GM19395 (cell line): ENCODE data around the gene USP4.
"Not testable (repeated sequence)": the region's sequence is repeated elsewhere in the genome, so short reads cannot be mapped to it uniquely, and the experiment has no call there.

ENCODE experiments used
- ATAC-seq: cut with Tn5 transposase; IDR thresholded peaks from one replicate; pipeline ENCODE4 v1.9.1; 2021; ENCODE audit warnings: mild to moderate bottlenecking, moderate library complexity; ENCODE audit not compliant: unreplicated experiment

USP4 gene

DNA sequence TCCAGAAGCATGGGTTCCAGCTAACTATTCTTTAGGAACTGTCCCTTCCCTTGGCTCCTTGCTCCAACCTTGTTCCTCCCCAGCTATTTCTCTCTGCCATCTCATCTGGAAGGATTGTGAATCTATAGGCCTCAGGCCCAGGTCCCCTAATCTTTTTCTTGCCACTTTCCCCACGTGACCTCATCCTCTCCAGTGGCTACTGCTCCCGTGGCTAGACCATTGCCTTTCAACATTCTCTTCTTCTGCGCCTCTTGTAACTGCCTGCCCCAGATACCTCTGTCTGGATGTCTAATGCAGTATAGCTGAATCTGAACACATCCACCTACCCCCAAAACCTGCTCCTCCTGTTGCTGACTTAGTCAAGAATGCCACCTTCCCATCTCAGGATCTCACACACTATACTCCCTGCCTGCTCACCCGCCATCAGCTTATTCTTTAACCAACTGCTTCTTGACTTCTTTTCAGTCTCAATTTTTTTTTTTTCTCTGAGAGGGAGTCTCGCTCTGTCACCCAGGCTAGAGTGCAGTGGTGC, 13.1 kb upstream of the USP4 start:
- ATAC-seq: no peak

- ATAC-seq: no peak
Observed at GRCh38 chr3:49352281-49352680, 12.4 kb upstream of the USP4 start.

DNA sequence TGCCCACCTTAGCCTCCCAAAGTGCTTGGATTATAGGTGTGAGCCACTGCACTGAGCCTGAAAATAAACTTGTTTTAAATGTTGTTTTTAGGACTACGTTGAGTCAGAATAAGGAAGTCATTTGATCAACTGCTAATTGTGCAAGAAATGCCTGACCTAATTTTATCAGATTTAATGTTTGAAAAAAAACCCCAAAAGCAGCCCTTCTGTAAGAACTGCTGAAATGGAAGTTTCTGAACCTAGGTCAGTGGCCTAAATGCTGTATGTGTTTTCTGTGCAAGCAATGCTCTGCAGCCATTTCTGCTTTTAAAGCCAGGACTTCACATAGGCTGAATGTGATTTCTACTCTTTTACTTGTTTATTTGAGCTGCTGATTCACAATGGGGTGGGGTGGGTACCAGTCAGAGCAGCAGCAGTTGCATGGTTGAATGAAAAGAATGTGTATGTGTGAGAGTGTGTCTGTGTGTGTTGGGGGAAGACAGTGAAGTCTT, 11.7 kb upstream of the USP4 start:
- ATAC-seq: no peak

- no peak for ATAC-seq
Observed at GRCh38 chr3:49349348-49350114, 9.7 kb upstream of the USP4 start.

GRCh38 chr3:49348361-49348760, 8.5 kb upstream of the USP4 start:
- ATAC-seq: not testable (repeated sequence)

DNA sequence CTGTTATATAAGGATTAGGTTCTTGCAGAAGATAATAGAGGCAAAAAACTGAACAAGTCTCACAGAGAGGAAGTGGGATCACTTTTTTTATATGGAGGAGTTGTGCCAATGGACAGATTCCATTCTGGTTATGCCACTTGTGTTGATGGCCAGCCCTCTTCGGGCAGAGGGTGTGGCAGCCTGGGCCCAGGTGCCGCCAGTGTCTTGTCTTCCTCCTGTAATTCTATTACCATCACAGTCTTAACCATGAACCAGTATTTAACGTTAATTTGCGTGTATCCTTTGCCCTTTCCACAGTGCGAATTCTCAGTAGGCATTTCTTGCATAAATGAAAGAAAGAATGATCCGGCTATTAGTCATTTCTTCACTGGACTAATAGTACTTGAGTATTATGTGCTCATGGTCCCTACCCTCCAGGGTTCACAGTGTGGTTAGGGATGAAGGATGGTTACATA, 7.0 kb upstream of the USP4 start:
- ATAC-seq: no peak

DNA sequence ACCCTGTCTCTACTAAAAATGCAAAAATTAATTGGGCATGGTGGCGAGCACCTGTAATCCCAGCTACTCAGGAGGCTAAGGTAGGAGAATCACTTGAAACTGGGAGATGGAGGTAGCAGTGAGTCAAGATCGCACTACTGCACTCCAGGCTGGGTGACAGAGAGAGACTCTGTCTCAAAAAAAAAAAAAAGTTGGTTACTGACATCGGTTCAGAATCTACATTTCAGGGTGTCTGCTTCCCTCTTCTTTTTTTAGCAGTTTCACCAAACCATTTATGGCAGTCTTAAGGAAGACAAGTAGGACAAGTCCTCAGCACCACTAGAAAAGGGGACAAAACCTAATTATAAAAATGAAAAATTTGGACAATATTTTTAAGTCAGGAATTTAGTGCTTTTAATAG, 3.3 kb upstream of the USP4 start:
- ATAC-seq: no peak

GRCh38 chr3:49341996-49342395, 2.1 kb upstream of the USP4 start:
- ATAC-seq: no peak

DNA sequence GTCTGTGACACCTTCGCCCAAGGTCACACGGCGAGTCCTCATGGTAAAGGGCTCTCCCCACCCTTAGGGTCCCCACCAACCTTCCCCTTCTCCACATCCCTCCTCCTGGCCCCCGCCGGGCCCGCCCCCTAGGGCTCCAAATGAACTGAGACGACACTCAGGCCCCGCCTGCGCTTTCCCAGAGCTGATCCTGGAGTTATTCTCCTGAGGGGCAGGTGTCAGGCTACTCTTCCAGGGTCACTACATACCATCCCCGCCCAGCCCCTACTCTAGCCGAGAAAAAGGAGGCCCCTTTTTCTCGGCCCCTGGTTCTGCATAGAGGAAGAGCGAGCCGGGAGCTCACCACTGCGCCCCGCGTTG, 292 bp downstream of the USP4 start:
- peak; percentile 26 for ATAC-seq

DNA sequence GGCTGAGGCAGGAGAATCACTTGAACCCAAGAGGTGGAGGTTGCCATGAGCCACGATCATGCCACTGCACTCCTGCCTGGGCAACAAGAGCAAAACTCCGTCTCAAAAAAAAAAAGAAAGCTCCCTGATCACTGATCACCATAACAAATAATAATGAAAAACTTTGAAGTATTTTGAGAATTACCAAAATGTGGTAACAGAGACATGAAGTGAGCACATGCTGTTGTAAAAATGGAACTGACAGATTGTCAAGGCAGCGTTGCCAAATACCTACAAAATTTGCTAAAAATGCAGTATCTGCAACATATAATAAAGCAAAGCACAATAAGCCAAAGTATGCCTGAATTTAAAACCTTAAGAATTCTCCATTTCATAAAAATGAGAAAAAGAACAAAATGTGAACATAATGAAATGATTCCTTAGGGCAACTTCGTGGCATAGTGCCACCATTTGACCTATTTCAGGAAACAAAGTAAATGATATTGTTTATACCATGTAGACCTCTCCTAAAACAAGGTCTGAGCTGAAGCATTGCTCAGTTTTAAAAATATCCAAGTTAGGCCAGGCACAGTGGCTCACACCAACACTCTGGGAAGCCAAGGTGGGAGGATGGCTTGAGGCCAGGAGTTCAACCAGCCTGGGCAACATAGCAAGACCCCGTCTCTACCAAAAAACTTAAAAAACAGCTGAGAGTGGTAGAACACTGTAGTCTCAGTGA, 5.8 kb downstream of the USP4 start:
- ATAC-seq: no peak

DNA sequence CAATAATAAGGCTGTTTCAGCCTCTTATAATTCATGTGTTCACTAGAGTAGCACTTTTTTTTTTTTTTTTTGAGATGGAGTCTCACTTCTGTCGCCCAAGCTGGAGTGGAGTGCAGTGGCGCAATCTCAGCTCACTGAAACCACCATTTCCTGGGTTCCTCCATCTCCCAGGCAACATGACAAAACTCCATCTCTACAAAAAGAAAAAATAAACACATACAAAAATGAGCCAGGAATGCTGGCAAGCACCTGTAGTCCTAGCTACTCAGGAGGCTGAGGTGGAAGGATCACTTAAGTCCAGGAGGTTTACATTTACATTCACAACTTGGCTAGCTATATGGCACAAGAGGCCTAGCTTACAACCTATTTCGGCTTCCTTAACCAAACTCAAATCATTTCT, 6.8 kb downstream of the USP4 start:
- no peak for ATAC-seq

GRCh38 chr3:49329186-49329585, 10.7 kb downstream of the USP4 start:
- ATAC-seq: no peak

- ATAC-seq: not testable (repeated sequence)
Observed at GRCh38 chr3:49328350-49328749, 11.5 kb downstream of the USP4 start.

DNA sequence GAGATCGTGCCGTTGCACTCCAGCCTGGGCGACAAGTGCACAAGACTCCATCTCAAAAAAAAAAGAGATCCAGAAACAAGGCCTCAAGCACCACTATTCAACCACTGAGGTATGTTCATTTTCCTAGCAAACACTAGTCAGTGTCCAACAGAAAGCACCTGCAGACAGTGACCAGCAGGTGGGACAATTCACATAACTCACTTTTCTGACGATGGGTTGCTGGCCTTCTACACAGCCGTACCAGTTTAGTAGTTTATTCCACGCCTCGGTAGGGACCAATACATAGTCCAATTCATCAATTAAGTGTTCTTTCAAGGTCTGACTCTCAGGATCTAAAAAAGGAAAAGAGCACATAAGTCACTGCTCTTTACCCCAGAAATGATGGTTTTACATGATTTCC, 12.4 kb downstream of the USP4 start:
- ATAC-seq: no peak

DNA sequence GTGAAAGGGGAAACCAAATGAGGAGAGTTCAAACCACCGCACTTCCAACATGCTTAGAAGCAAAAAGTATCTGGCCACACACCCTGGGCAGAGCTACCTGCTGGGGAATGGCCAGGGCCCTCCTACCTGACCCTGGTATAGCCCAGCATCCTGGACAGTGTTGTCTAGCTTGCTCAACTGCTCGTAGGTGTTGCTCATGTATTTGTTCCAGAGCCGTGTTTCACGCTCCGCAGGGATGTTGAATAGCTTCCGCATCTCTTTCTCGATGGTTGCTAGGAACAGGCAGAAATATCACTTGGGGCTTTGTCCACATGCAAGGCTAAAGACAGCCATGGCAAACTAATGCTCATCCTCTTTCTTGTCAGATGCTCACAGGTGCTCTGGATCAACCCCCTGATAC, 15.1 kb downstream of the USP4 start:
- ATAC-seq: no peak

GRCh38 chr3:49316696-49317457, 23.0 kb downstream of the USP4 start:
- ATAC-seq: no peak

GRCh38 chr3:49313896-49314688, 25.8 kb downstream of the USP4 start:
- no peak for ATAC-seq

DNA sequence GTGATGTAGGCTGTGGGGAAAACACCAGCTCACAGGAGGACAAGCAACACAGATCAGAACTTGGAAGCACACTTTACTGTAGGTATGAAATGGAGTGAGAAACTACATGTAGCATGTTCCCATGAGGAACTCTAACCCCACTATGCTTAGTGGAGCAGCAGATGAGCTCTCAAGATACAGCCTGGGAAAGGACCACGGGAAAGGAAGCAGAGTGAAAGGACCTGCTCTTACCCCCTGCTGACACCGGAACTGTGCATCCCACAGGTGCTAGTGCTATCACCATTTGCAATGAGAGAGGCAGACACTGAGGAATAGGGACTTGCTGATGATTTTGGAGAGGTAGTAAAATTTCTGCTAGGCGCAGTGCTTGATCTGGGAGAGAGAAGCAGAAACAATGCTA, 28.6 kb downstream of the USP4 start:
- ATAC-seq: no peak

DNA sequence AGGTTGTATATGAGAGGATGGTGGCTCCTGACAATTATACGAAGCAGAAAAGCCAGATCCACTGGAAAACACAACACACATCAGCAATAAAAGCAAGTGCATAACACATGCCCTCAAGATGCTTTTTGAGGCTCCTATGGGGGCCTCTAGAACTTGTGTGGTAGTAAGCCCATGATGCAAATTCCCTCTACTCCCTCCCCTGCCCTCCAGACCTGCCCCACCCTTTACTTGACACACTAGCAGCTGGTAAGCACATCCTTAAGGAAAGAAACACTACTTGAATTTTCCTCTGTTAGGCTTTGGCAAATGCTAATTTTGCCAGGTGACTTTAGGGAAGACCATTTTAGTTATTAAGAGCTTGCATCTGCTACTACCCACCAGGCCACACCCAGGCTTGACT, 29.2 kb downstream of the USP4 start:
- no peak for ATAC-seq

DNA sequence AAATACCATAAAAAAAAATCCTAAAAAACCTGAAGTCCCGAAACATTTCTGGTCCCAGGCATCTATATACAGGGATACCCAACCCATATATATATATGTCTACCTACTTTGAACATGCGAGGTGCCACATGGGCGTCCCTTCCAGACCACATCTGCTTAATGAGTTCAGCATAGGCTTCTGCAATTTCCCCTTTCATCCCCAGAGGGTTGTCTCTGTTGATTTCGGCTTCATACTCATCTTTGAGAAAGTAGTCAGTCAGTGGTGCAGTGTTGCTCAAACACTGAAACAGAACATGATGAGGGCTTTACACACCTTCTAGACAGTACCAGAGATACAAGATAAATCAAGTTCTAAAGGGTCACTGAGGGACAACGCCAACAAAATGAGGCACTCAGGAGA, 34.2 kb downstream of the USP4 start:
- no peak for ATAC-seq

DNA sequence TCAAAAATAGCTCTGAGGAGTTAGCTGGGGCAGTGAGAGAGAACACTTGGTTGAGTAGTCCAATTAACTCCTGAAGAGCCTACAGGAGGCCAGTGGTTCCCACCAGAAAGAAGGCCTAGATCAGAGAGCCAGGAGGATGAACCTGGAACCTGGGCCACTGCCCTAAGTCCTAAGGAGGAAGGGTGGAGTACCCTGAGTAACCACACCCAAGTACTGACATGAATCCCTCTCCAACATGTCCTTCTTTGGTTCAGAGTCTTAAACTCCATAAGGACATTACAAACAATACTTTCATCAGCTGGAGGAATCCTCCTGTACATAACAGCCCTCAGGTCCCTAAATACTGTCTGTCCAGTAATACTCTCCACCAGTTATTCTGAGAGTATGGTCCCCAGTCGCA, 37.2 kb downstream of the USP4 start:
- no peak for ATAC-seq
